Glutamatergic neuron (in vitro differentiated cells): ENCODE measurements around the gene ZFR. TPM values are rescaled to one million over a fixed set of nuclear protein-coding genes. Genes with fewer than 3 reads are reported as not detected.

Experiments
- DNase-seq: peaks from one replicate; pipeline ENCODE4 v3.0.0; 2022
- H3K27ac Mint-ChIP-seq: one replicate; pipeline ENCODE4 v1.8.0; 2020; ENCODE audit warnings: mild to moderate bottlenecking, mixed read lengths, inconsistent platforms; ENCODE audit not compliant: unreplicated experiment
- H3K27me3 Mint-ChIP-seq: one replicate; pipeline ENCODE4 v1.8.0; 2020; ENCODE audit warnings: mild to moderate bottlenecking, moderate library complexity, mixed read lengths, inconsistent platforms; ENCODE audit not compliant: unreplicated experiment
- H3K36me3 Mint-ChIP-seq: one replicate; pipeline ENCODE4 v1.8.0; 2020; ENCODE audit warnings: mild to moderate bottlenecking, mixed read lengths, inconsistent platforms; ENCODE audit not compliant: unreplicated experiment
- H3K4me1 Mint-ChIP-seq: one replicate; pipeline ENCODE4 v1.8.0; 2020; ENCODE audit warnings: mild to moderate bottlenecking, low read depth, mixed read lengths, inconsistent platforms; ENCODE audit not compliant: unreplicated experiment
- H3K4me3 Mint-ChIP-seq: one replicate; pipeline ENCODE4 v1.8.0; 2020; ENCODE audit warnings: mild to moderate bottlenecking, mixed read lengths, inconsistent platforms; ENCODE audit not compliant: unreplicated experiment
- H3K9me3 Mint-ChIP-seq: one replicate; pipeline ENCODE4 v1.8.0; 2020; ENCODE audit warnings: mild to moderate bottlenecking, moderate library complexity, mixed read lengths, inconsistent platforms; ENCODE audit not compliant: unreplicated experiment
- total RNA-seq: library from RNA; stranded (reverse); fragmentation: NEBNext Ultra II Directional; extraction: Animal tissue kit (Norgen Biotek cat#: 25700); gene quantifications from one replicate; pipeline ENCODE4 v1.2.1, GENCODE V29; 2021; ENCODE audit not compliant: unreplicated experiment
- TF ChIP-seq, protein P1 (sequence below): fragments of 200-600 bp; sonication (generic); IDR thresholded peaks from one replicate; pipeline ENCODE4 v1.5.0; 2021; ENCODE audit not compliant: partially characterized antibody, unreplicated experiment

The ZFR gene
- total RNA-seq, 1 donor from 2014 or later, result 84.5 TPM

DNA sequence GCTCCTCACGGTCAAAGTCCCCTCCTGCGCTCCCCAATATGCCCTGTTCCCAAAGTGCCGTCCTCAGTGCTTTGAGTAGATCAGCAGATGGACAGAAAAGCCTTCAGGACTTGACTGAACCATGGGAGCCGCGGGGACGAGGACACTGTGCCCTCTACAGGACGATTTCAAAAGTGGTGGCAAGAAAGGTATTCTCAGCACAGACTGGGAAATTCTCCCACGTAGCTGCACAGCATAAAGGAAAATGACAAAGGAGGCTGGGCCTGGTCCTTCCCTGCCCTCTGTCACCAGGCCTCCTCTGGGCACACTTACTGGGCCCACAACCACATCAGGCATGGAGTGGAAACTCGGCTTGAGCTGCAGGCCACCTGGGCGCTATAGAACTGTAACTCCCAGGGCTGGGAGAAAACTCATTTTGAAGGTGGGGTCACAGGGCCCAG lies 115.1 kb downstream of the ZFR start:
- Mint-ChIP-seq H3K4me3 (no peak overlapping the region), H3K27me3 (peaks cover 4% of the 10 kb centered on the region), H3K27ac (no peak overlapping the region), H3K36me3 (peaks cover 4% of the 10 kb centered on the region), H3K4me1 (peaks cover 11% of the 10 kb centered on the region), H3K9me3 (peaks cover 6% of the 10 kb centered on the region)
- TF ChIP-seq, protein P1, sequence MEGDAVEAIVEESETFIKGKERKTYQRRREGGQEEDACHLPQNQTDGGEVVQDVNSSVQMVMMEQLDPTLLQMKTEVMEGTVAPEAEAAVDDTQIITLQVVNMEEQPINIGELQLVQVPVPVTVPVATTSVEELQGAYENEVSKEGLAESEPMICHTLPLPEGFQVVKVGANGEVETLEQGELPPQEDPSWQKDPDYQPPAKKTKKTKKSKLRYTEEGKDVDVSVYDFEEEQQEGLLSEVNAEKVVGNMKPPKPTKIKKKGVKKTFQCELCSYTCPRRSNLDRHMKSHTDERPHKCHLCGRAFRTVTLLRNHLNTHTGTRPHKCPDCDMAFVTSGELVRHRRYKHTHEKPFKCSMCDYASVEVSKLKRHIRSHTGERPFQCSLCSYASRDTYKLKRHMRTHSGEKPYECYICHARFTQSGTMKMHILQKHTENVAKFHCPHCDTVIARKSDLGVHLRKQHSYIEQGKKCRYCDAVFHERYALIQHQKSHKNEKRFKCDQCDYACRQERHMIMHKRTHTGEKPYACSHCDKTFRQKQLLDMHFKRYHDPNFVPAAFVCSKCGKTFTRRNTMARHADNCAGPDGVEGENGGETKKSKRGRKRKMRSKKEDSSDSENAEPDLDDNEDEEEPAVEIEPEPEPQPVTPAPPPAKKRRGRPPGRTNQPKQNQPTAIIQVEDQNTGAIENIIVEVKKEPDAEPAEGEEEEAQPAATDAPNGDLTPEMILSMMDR, result peak; percentile 58
- peak; percentile 63 for DNase-seq

DNA sequence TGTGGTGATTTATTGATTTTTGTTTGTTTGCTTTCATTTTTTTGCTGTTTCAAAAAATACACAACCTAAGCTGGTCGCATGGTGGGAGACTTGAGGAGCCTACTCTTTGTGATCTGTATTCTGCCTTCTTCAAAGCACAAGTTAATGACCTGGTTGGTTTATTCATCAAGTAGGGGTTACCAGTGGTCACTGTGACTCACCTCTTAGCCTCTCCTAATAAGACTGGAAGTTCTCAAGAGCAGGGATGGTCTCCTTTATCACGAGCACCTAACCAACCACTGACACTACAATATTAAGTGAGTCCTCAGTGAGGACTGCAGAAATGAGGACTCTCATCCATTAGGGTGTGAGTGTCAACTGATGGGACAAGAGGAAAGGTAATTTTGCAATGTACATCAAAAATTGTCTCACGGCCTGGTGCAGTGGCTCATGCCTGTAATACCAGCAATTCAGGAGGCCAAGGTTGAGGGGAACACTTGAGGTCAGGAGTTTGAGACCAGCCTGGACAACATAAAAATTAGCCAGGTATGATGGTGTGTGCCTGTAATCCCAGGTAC lies 118.2 kb downstream of the ZFR start:
- Mint-ChIP-seq H3K9me3 (peaks cover 15% of the 10 kb centered on the region), H3K27ac (no peak overlapping the region), H3K36me3 (peaks cover 6% of the 10 kb centered on the region), H3K4me3 (no peak overlapping the region), H3K27me3 (peaks cover 11% of the 10 kb centered on the region), H3K4me1 (peaks cover 11% of the 10 kb centered on the region)
- no peak for DNase-seq
- TF ChIP-seq, protein P1, result no peak

DNA sequence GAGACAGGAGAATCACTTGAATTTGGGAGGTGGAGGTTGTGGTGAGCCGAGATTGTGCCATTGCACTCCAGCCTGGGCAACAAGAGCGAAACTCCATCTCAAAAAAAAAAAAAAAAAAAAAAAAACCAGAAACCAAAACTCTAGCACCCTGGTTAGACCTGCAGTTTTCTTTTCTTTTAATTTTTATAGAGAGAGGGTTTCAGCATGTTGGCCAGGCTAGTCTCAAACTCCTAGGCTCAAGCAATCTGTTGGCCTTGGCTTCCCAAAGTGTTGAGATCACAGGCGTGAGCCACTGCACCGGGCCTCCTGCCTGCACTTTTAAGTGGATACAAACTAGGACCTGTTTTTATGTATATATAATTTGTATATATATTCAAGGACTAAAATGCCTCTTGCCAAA lies 118.9 kb downstream of the ZFR start:
- TF ChIP-seq, protein P1, result no peak
- no peak for DNase-seq
- Mint-ChIP-seq H3K27ac (no peak overlapping the region), H3K4me3 (no peak overlapping the region), H3K27me3 (peaks cover 11% of the 10 kb centered on the region), H3K9me3 (peaks cover 15% of the 10 kb centered on the region), H3K4me1 (peaks cover 11% of the 10 kb centered on the region), H3K36me3 (peaks cover 6% of the 10 kb centered on the region)

DNA sequence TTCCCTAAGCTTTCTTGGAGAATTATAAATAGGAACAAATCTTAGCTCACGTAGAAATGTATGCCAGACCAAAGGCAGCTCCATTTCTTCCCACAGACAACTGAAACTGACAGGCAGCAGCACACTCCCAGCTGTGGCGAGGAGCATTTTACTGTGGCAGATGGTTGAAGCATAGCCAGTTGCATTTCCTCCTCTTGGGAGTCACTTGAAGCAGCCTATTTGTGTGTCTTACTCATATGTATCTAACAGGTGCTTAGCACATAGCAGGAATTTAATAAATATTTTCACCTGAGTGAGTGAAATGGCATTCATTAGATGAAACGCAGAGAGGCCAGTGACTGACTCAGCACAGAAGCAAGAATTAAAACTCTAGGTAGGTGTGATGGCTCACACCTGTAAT lies 119.5 kb downstream of the ZFR start:
- TF ChIP-seq, protein P1, result no peak

DNA sequence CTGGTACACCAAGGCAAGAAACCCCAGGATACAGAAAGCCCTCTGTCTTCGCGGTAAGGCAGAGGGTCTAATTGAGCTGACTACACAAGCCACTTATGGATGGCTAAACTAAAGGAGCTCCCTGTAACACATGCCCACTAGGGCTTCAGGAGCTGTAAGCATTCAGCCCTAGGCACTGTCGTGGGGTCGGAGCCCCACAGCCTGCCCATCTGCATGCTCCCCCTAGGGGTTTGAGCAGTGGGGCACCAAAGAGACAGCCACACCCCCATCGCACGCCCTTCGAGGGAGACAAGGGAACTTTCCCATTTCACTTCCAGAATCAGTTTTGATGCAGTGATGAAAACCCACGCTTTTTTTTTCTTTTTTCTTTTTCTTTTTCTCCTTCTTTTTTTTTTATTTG lies 120.8 kb downstream of the ZFR start:
- Mint-ChIP-seq H3K36me3 (peaks cover 6% of the 10 kb centered on the region), H3K27ac (peak overlapping the region; percentile 33), H3K4me1 (peaks cover 11% of the 10 kb centered on the region), H3K4me3 (no peak overlapping the region), H3K27me3 (peaks cover 13% of the 10 kb centered on the region), H3K9me3 (peaks cover 15% of the 10 kb centered on the region)
- TF ChIP-seq, protein P1, result no peak
- DNase-seq, result no peak

More for the DNA sequence above, 119.5 kb downstream of the ZFR start:
- Mint-ChIP-seq H3K36me3 (peaks cover 6% of the 10 kb centered on the region), H3K27ac (peak overlapping the region; percentile 74), H3K4me1 (peaks cover 11% of the 10 kb centered on the region), H3K4me3 (peak overlapping the region; percentile 55), H3K9me3 (peaks cover 15% of the 10 kb centered on the region), H3K27me3 (peaks cover 11% of the 10 kb centered on the region)
- peak; percentile 54 for DNase-seq
